ENCODE measurements around the gene TNFRSF9. TPM values are rescaled to one million over a fixed set of nuclear protein-coding genes. Genes with fewer than 3 reads are reported as not detected.
A peak's percentile ranks its signal among the peaks of the same experiment; 100 is the strongest.

The TNFRSF9 gene
- total and polyA plus RNA-seq, 9 of the 15 experiments (the other 6 are each of a cell fraction or from before 2014, with no cell fraction given): 0.04 to 0.29 (median 0.08) TPM; not detected in 1

DNA sequence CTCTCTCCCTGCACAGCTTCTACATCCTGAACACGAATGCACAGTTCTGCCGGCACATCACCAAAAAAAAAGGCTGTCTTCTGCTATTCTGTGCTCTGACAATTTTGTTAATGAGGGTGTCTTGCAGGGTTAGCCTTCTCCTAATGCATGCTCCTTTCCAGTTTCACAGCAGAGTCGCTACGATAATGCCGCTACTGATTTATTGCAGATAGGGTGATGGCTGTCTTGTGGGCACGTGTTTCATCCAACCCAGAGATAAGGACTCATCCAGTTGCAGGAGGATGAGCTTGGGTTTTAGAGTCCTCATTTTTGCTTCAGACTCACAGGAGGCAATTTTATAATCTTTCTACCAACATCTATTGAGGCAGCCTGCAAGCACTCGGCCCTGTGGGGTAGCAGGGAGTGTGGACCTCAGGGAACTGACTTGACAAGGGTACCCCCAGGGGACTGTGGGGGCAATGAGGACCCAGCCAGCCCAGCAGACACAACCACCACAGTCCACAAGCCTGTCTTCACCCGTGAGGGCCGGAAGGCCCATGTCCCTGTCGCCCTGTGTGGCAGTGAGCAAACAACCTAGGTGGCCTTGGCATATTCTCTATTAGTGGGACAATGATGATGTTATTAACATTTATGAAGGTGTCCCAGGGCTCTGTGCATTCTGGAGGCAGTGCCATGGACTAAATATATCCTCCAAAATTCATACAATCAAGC is 72.4 kb downstream of the TNFRSF9 start:
- no peaks in the 10 kb centered on the region for H3K9me1 ChIP-seq (ENCODE audit: control insufficient read depth, insufficient read depth, low read length)
- no peaks in the 10 kb centered on the region for H3K36me3 ChIP-seq (ENCODE audit: control insufficient read depth, insufficient read depth, low read length)
- FAIRE-seq (no peak), DNase-seq (ENCODE audit: extremely low read depth in 1 of 4, low spot score in 3 of 4) (no peak), ATAC-seq (no peak)
- no TSS peak for BruUV-seq (replicated peaks)
- POLR2A ChIA-PET: interaction anchor here (1.1 kb wide), 1 partner anchor 11 kb away, joined by 3 read pairs; no protein-coding TSS in a partner anchor
- intact Hi-C loops (cut with micrococcal nuclease): no loop called here
- H3K9ac ChIP-seq (ENCODE audit: insufficient read depth in 1 of 2, low read depth in 2 of 2, low read length in 2 of 2): no peak overlapping the region
- H2AFZ ChIP-seq (ENCODE audit: low read depth, low read length): no peak overlapping the region
- peaks cover 11 to 40% of the 10 kb centered on the region in 2 experiments; a peak in 4 of 5 replicates for H3K27me3 ChIP-seq (ENCODE audit: control insufficient read depth in 2 of 2, insufficient read depth in 2 of 2, low read length in 2 of 2)
- in situ Hi-C loops (cut with MboI): no loop called here
- CTCF ChIA-PET (ENCODE audit: low intra/inter-chr PET ratio): no interaction called here
- H3K4me1 ChIP-seq (replicated peaks in 1 of 2; ENCODE audit: control insufficient read depth in 2 of 2, insufficient read depth in 2 of 2, low read length in 2 of 2): peaks cover 0 to 10% of the 10 kb centered on the region in 2 experiments; a peak in 3 of 5 replicates
- 0 out of 2 replicates have a peak, but pooled peaks cover 3% of the 10 kb centered on the region for H4K20me1 ChIP-seq (replicated peaks; ENCODE audit: control insufficient read depth, insufficient read depth, low read length)
- H3K79me2 ChIP-seq (ENCODE audit: control insufficient read depth, insufficient read depth, low read length): no peaks in the 10 kb centered on the region
- H3K4me2 ChIP-seq (ENCODE audit: insufficient read depth, low read length): no peak overlapping the region
- no peak overlapping the region for H3K4me3 ChIP-seq
- no peaks in the 10 kb centered on the region for H3K9me3 ChIP-seq (replicated peaks; ENCODE audit: control insufficient read depth, insufficient read depth, low read depth, low read length)
- 5% methylated on average over 10 of the region's 10 CpGs for WGBS (ENCODE audit: insufficient coverage, low coverage, missing lambda C conversion rate)
- H3K27ac ChIP-seq (ENCODE audit: extremely low read depth, low read depth, low read length): no peak overlapping the region
- TF ChIP-seq BHLHE40 (IDR thresholded peaks at IDR 0.05; ENCODE audit: low read length) (peak; percentile 55; the same call in 1 of the 2 replicates), PHB2 (IDR thresholded peaks at IDR 0.05; ENCODE audit: low read depth) (no peak), RB1 (IDR thresholded peaks at IDR 0.05; ENCODE audit: low read depth) (no peak), KLF16 (IDR thresholded peaks at IDR 0.05) (no peak), ZKSCAN1 (IDR thresholded peaks at IDR 0.05; ENCODE audit: low read depth, low read length) (no peak), MEIS2 (IDR thresholded peaks at IDR 0.05; ENCODE audit: partially characterized antibody) (peak; percentile 62)
- TF ChIP-seq, protein P1, sequence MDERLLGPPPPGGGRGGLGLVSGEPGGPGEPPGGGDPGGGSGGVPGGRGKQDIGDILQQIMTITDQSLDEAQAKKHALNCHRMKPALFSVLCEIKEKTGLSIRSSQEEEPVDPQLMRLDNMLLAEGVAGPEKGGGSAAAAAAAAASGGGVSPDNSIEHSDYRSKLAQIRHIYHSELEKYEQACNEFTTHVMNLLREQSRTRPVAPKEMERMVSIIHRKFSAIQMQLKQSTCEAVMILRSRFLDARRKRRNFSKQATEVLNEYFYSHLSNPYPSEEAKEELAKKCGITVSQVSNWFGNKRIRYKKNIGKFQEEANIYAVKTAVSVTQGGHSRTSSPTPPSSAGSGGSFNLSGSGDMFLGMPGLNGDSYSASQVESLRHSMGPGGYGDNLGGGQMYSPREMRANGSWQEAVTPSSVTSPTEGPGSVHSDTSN (CRISPR knock-in tag; IDR thresholded peaks at IDR 0.05; ENCODE audit: low read depth): no peak
- TF ChIP-seq, protein P1 (tag; conservative IDR thresholded peaks at IDR 0.05; ENCODE audit: low read depth): peak; percentile 32

Measured in K562 (cell line).